Lung microvascular endothelial cell (primary cell): ENCODE results near the gene ARHGAP31. TPM values are rescaled to one million over a fixed set of nuclear protein-coding genes. Genes with fewer than 3 reads are reported as not detected.
"Not testable (repeated sequence)": the region's sequence is repeated elsewhere in the genome, so short reads cannot be mapped to it uniquely, and the experiment has no call there.

Experiments
- DNase-seq, 2 donors: peaks; one replicate each; pipeline versions ENCODE4 v3.0.0 to v3.0.0-alpha.2; 2010; ENCODE audit warnings: low read depth in 2 of 2
- total RNA-seq: library from RNA; depleted of rRNA; stranded (reverse); fragments of >200 nt; gene quantifications from 2 replicates; pipeline ENCODE4 v1.2.1, GENCODE V29; 2014

The ARHGAP31 gene
- total RNA-seq, 1 donor from 2014 or later: 21.6 TPM

DNA sequence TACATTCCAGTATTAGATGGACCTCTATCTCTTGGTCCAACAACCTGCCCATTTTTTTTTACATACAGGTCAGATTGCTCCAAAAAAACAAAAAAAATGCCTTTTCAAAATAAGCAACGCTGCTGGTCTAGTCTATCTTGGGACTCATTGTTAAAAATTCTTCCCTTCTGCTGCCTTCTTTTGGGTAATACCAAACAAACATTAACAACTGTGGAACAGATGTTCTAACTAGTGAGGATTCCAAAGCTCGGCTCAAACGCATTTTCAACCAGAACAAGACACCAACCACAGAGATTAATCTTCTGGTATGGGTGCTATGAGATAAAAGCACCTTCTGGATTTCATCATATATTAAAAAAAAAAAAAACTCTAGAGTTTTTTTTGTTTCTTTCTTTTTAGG lies 24.7 kb downstream of the ARHGAP31 start:
- DNase-seq: no peak

DNA sequence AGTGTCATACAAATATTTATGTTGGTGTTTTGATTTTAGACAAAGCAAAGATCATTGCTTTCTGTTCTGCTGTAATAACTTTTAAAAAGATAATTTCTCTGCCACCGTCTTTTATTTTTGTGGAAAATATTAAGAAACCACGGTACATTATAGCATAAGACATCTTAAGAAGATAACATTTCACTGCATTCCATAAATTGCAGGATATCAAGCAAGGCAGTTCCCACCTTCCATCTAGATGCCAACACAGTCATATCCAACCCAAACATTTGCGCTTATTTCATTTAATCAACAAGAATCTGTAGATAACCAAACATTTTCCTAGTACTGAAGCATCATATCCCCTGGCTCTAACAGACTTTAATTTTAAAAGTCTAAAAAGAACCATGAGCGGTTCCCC lies 25.1 kb downstream of the ARHGAP31 start:
- DNase-seq: no peak

DNA sequence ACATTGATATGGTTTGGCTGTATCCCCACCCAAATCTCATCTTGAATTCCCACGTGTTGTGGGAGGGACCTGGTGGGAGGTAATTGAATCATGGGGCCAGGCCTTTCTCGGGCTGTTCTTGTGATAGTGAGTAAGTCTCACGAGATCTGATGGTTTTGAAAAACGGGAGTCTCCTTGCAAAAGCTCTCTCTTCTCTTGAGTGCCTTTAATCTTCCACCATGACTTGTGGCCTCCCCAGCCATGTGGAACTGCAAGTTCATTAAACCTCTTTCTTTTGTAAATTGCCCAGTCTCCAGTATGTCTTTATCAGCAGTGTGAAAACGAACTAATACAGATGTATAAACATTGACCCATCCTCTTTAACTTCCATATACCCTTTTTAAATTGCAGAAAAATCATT lies 26.6 kb downstream of the ARHGAP31 start:
- DNase-seq: not testable (repeated sequence)

DNA sequence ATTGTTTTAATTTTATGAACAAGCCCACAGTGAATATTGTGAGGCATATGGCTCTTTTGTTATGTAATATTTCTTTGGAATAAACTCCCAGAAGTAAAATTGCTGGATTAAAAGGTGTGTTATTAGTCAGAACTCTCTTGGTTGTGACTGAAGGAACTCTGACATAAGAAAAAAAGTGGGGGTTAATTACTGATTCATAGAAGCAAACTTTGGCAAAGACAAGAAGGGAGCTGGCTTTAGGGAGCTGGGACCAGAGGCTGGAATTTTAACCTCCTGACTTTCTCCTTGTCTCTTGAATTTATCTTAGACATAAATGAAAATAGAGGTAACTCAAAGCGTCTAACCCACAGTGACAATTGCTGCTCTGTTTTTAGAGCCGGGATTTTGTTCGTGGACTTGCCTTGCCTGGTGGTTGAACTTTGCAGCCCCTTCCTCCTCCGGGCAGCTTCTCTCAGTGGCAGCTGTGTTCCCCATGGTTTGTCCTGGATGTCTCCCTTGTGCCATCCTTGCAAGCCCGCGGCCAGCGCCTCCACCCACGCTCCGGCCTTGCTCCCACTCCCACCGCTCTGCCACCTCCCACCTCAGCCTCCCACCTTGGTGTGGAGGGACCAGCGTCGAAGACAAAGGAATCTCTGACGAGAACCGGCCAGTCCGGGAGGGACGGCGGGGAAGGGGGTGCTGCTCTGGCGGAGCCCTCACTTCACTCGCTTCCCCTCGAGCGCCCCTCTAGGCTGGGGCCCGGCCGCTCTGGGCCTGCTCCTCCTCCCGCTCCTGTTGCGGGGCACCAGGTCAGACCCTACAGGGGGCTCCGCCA lies 28.0 kb downstream of the ARHGAP31 start:
- peak in 1 of 2 donors; percentile 46 for DNase-seq

DNA sequence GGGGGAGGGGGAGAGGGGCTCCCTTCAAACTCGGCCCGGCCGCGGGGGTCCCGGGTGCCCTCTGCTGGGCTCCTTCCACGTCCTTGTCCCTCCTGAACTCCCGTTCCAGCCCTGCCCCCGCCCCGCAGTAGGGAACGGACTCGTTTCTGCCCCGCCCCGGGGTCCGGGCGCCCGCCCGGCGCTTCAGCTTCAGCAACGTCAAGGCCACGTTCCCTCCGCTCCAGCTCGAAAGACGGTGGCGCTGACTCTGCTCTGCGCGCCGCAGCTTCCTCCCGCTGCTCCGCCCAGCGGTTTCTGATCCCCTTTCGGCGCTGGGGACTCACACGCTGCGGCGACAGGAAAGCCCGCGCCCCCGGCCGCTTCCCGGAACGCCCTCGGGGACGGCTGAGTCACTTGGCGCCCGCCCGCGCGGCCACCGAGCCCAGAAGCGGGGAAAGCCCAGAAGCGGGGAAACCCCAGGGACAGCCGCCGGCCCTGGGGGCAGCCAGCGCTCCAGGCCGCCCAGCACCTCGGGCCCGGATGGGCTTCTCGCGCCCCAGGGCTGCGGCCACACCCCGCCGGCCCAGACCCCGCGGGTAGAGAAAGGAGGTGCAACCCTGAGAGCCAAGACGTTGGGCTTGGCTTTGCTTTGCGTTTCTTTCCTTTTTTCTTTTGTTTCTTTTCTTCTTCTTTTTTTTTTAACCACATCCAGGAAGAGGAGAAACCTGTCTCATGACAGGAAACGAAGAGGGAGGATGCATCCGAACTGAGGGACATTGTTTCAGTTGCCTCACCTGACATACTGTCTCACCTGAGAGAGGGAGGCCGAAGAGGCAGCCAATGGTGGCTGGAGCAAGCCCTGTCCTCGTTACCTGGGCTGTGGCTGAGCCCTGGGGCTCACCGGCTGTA lies 28.9 kb downstream of the ARHGAP31 start:
- peak; percentile 89 to 92 for DNase-seq

DNA sequence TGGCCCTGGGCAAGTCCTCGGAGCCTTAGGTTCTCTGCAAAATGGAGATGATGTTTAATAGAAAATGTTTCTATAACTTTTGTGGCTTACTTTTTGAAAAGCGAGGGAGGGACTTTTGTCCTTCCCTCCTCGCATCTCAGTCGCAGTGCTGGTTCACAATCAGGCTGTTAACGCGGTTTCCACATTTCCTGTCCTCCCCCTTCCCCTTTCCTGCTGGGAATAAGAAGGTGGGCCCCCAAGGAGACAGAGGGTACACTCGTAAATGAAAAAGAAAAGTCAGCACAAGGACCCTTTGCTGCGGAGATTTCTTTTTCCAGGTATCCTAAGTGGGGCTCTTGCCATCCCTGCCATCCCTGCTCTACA lies 29.5 kb downstream of the ARHGAP31 start:
- no peak for DNase-seq

DNA sequence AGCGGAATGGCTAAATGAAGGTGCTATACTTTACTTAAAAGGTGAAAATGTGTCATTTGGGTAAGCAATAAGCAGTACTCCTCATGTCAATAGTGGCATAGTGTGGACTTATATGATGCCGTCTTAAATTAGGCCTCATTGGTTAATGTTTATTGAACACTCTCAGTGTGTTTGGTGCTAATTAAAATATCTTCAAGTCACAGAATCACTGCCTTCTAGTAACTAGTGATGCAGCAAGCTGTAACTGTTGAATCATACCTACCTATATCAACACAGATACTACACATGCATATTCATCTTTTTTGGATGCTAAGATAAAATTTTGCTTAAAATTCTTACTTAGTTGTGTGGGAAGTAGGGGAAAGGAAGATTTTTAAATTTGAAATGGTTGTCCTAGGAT lies 30.7 kb downstream of the ARHGAP31 start:
- DNase-seq: no peak

DNA sequence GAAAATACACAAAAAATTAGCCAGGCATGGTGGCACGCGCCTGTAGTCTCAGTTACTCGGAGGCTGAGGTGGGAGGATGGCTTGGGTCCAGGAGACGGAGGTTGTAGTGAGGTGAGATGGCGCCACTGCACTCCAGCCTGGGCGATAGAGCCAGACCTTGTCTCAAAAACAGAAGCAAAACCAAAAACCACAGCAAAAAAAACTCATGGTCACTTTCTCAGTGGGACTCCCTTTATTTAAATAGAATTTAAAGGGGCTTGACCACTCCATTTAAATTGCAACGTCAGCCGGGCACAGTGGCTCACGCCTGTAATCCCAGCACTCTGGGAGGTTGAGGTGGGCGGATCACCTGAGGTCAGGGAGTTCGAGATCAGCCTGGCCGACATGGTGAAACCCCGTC lies 32.8 kb downstream of the ARHGAP31 start:
- DNase-seq: no peak

DNA sequence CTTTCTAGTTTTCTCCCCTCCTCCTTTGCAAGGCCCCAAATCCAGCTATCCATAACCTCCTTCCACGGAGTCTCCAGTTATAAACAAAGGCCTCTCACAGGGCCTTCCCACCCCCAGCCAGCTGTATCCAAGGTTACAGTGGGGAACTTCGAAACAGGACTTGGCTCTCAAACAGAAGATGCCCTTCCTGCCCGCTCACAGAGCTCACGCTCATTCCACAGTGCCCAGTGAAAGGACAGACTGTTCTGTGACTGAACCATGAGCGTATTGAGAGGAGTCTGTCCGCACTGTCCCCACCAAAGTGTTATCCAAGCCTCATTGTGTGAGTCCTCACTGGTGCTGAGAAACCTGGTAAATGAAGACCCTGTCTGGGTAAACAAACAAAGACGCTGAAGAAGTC lies 35.4 kb downstream of the ARHGAP31 start:
- peak in 1 of 2 donors; percentile 59 for DNase-seq

DNA sequence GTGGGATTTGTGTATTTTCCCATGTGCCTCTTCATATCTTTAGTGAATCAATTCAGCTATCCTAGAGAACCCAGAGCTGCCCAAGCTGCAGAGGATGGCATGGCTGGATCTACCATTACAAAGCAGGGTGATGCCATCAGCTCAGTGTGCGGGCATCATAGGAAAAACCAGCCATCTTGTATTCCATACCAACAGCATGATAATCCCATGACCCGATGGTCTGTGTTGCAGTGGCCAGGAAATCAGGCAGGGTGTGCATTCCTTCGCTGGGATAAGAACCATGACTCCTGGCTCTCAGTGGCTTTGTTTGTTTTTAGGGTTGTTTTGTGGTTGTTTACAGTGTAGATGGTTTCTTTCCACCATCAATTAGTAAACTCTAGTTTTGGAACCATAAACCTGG lies 36.0 kb downstream of the ARHGAP31 start:
- DNase-seq: no peak

DNA sequence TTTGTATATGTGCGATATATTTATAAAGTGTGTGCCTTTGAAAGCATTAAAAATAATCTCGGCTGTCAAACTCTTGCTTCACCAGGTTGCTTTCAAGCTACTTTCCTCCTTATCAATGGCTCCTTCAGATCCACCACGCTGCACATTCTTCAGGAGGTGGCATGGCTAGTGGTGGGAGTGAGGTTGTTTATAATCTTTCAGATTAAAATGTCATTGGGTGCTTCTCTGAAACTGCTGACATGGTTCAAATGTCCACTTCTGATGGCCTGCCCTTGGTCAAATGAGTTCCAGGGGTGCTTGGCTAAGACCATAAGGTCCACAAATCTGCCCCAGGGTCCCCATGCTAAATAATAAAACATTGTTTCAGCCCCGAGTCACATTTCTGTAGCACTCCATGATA lies 36.7 kb downstream of the ARHGAP31 start:
- DNase-seq: no peak

DNA sequence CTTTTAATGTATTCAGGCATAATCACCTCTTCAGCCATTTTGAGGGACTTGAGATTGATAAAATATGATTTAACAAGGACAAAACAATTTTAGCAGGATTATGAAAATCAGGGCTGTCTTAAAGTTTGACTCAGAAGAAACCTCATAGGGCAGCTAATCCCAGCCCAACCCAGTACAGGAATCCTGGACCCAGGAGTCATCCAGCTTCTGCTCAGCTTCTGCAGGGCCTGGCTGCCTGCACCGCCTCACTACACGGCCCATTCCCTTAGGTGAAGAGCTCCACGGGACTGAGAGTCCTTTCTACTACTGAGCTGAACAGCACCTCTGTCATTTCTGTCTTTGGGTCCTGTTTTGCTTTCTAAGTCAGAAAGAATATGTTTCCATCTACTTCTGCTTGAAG lies 37.5 kb downstream of the ARHGAP31 start:
- no peak for DNase-seq

DNA sequence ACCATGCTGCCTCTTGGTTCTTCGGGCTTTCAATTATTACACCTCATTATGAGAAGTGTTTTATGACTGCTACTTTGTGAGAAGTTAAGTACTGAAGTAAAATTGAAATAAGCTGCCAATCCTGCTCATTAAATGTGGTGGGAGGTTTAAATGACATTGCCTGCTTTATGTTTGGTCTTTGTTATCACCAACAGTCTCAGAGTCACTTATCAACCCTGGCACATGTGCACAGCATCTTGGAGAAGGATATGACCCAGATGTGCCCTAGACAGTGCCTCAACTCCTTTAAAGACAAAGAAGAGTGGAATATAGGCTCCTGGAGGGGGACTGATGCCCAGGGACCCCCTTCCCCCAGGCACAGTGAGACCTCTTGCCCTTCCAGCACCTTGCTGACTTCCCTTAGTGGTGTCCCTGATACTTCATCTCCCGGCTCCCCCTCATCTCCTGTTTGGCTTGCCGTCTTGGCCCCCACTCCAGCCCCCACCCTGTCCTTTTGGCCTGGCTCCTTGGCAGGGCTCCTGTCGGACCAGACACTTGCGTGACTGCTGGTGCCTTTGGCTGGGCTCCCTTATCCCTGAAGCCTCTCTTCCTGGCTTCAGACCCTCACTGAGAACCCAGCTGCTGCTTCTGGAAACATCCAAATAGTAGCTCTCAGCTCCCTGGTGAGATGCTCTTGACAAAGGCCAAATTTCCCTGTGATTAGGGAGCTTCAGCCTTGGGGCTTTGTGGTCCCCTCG lies 39.8 kb downstream of the ARHGAP31 start:
- no peak for DNase-seq

DNA sequence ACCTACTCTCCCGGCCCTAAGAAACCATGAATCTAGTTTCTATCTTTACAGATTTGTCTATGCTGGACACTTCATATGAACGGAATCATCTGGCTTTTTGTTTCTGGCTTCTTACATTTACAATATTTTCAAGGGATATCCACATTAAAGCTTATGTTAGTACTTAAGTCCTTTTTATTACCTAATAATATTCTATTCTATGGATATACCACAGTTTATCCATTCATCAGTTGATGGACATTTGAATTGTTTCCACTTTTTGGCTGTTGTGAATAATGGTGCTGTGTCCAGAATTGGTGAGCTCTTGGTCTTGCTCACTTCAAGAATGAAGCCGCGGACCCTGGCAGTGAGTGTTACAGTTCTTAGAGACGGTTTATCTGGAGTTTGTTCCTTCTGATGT lies 42.6 kb downstream of the ARHGAP31 start:
- no peak for DNase-seq

DNA sequence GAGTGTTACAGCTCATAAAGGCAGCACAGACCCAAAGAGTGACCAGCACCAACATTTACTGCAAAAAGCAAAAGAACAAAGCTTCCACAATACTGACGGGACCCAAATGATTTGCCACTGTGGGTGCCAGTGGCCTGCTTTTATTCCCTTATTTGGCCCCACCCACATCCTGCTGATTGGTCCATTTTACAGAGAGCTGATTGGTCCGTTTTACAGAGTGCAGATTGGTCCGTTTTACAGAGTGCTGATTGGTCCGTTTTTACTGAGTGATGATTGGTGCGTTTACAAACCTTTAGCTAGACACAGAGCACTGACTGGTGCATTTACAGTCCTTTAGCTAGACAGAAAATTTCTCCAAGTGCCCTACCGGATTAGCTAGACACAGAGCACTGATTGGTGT lies 43.2 kb downstream of the ARHGAP31 start:
- DNase-seq: not testable (repeated sequence)

DNA sequence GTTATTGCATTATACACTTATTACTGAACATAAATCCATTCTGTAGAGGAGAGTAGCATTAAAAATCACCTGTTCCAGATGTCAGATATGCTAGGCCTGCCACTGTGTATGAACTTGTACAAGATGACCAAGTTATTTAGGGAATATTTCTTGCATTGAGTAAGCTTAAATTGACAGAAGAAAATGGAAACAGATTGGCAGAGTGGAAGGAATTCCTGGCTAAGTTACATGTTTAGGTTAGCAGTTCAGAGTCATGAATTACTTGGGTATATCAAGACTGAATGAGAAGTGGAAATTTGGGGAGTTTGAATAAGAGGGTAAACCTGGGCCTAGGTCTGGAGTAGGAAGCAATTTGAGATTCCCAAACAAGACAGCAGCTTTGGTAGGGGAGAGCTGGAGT lies 44.6 kb downstream of the ARHGAP31 start:
- DNase-seq: no peak

DNA sequence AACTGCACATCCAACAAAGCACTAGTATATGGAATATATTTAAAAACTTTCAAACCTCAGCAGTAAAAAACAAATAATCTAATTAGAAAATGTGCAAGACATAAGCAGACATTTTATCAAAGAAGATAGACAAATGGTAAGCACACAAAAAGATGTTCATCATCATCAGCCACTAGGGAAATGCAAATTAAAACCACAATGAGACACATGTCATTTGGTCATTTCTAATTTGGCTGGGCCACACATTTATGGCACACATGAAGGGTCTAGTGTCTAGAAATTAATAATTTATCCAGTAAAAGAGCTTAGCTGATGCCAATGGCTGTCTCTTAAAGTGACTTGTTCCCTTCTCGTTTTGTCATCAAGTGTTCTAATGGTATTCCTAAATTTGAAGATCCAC lies 45.8 kb downstream of the ARHGAP31 start:
- no peak for DNase-seq

DNA sequence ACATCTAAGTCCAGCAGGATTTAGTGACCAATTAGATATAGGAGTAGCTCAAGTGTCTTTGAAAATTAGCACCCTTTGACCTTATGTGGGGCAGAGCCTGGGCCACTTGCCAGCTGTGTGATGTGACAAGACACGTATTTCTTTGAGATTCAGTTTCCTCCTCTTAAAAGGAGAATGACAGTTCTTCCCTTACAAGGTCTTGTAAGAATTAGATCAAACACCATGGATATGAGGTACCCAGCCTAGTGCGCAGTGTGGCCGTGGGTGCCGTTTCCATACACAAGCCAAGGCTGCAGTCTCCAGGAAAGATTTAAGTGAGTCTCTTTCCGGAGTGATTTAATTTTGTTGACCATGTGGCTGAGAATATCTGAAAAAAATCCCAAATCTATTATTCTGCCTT lies 46.3 kb downstream of the ARHGAP31 start:
- peak in 1 of 2 donors; percentile 85 for DNase-seq

DNA sequence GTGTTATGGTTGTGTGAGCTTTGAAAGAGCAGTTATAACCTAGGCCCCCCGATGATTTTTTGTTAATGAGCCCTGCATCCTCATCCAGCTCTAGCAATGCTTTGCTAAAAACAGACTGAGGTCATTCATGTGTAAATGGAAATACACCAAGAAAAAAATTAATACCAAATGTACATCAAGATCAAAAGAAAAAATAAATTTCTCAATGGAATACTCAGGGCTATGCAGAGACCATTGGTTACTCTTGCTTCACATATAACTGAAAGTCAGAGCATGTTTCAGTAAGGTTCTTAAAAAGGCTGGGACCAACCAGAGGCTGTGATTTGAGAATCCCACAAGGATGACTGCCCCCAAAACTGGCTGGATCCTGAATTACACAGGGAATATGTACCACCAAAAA lies 48.0 kb downstream of the ARHGAP31 start:
- DNase-seq: no peak

DNA sequence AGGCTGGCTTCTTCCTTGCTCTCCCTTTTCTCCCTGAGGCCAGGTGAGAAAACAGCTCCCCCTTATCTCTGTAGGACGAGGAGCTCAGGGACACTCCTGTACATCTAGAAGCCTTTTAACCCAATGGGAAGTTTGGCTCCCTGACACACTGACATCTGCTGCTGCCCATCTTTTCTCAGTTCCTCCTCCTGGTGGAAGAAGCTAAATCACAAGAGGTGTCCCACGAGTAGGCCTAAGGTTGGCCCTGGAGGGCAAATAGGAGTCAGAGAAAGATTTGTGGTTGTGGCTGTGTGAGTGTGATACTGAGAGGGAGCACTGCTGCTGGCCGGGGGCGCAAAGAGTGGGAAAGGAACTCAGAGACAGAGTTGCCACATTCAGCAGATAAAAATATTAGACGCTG lies 49.5 kb downstream of the ARHGAP31 start:
- no peak for DNase-seq

DNA sequence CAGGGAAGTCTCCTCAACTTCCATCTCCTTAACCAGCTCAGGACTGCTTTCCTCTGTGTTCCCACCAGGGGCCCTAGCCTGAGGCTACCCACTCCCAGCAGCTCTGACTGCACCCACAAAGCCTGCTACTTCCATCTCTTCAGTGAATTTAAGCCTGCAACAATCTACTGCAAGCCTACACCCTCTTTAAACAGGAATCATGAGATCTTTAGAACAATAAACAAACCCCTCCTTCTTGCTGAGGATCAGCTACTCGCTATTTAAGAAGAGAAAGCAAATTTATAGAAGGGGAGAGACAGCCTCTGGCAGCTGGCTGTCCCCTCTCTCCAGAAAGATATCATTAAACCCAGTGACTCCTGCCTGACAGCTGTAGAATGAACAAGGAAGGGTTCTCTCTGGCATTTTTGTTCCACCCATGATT lies 51.9 kb downstream of the ARHGAP31 start:
- DNase-seq: peak in 1 of 2 donors; percentile 29

DNA sequence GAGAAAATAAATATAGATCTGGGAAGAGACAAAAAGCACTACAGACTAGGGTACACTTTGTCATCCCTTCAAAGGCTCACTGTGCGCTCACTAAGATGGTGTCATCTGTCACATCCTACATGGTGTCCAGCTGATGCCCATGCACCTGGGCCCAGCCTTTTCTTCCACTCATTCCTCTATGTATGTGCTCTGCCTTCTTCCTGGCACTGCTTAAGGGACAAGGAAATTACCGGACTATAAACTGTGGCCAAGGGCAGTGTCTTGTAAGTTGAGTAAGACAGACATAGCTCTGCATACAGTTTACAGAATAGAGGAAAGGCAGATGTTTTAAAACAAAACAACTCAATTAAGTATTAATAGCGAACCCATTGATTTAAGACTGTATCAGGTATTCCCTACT lies 52.9 kb downstream of the ARHGAP31 start:
- no peak for DNase-seq
